ENCODE measurements around the gene GPR68.
"Not testable (repeated sequence)": the region's sequence is repeated elsewhere in the genome, so short reads cannot be mapped to it uniquely, and the experiment has no call there.

Gene GPR68

GRCh38 chr14:91272341-91273272 is 28.1 kb upstream of the GPR68 start:
- DNase-seq (ENCODE audit: low spot score) = no peak

DNA sequence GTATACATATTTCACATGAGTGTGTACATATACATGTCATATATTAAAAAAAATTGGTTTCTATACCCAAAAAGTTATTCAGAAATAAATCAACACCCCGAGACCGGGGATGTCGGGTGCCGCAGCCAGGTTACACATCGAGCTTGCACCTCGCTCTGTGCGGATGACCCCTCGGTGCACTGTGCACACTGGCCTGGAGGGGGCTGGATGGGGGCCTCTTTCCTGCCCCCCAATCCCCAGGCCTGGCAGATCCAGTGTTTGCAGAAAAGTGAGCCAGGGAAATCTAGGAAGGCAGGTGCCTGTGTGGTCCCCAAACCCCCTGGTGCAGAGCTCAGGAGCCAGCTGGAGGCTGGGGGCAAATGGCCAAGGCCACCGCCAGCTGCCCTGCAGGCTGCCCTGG is 27.1 kb upstream of the GPR68 start:
- no peak for DNase-seq (ENCODE audit: low spot score)

DNA sequence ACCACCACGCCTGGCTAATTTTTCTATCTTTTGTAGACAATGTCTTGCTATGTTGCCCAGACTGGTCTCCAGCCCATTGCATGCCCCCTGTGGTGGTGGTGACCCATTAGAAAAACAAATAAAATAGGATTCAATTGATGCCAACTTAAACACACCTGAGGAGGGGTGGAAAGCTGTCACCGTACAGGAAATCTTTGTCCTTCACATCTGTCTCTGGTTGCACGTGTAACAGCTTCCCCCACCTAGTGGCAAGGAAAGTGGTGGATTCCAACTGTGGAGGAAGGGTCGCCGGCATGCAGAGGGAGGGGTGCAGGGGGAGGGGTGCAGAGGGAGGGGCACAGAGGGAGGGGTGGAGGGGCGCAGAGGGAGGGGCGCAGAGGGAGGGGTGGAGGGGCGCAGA is 26.1 kb upstream of the GPR68 start:
- no peak for DNase-seq (ENCODE audit: low spot score)

DNA sequence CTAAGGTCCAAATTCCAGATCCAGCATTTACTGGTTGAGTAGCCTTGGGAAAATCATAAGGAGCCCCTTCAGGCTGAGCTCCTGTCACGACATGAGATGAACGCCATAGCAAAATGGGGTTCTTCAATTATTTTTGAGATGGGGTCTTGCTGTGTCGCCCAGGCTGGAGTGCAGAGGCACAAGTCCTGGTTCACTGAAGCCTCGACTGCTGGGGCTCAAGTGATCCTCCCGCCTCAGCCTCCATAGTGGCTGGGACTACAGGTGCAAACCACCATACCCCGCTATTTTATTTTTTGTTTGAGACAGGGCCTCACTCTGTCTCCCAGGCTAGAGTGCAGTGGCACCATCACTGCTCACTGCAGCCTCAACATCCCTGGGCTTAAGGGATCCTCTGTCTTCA is 25.7 kb upstream of the GPR68 start:
- DNase-seq (ENCODE audit: low spot score) = no peak

- DNase-seq (ENCODE audit: low spot score) = no peak
Measured at GRCh38 chr14:91269076-91269991, 24.8 kb upstream of the GPR68 start.

- DNase-seq (ENCODE audit: low spot score) = no peak
Measured at GRCh38 chr14:91267965-91268437, 23.5 kb upstream of the GPR68 start.

DNA sequence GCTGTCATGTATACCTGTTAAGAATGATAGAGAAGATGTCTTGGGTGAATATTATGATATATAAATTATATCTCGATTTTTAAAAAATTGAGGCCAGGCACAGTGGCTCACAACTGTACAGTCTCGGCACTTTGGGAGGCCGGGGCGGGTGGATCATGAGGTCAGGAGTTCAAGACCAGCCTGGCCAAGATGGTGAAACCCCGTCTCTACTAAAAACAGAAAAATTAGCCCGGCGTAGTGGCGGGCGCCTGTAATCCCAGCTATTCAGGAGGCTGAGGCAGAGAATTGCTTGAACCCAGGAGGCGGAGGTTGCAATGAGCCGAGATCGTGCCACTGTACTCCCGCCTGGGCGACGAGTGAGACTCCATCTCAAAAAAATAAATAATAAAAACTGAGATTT is 21.8 kb upstream of the GPR68 start:
- not testable (repeated sequence) for DNase-seq (ENCODE audit: low spot score)

GRCh38 chr14:91265404-91265803 is 20.9 kb upstream of the GPR68 start:
- DNase-seq (ENCODE audit: low spot score) = no peak

DNA sequence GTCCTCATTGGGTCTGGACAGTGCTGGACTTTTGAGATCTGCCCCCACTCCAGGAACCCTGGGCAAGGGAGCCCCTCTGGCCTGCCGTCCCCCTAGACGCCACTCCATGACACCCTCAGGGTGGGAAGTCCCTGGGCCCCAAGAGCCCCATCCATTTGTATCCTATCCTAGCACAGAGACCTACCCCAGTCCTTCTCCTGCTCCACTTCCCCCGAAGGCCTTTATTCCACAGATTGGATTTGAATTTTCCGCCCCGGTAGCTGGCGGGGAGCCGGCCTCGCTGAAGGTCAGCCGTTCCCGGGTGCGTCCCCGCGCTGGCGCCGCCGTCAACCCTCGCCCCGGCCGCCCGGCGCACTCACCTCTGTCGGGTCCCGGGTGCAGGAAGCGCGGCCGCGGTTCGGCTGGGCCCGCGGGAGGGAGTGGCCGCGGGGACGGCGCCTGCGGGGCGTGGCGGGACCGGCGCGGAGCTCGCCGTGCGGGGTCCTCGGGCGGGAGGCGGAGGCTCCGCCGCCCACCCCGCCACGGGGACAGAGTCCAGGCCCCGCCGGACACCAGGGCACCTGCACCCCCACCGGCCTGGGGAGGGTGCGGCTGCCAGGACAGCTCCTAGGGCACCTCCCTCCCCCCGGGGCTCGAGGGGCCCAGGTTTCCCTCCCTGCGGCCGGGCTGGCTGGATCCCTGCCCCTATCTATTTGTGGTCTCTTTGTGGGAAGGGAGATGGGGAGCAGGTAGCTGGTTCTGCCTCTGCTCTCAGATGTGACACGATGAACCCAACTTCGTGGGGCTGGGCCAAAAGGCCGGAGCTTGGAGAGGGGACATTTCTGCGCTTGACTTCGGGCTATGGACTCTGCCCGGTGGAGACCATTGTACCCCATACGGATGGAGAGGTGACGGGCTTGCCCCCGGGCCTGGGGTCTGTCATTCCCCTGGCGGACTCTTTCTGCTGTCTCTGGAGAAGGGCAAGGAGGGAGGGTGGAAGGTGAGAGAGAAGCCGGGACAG is 19.9 kb upstream of the GPR68 start:
- no peak for DNase-seq (ENCODE audit: low spot score)

GRCh38 chr14:91263329-91263728 is 18.8 kb upstream of the GPR68 start:
- DNase-seq (ENCODE audit: low spot score) = no peak

DNA sequence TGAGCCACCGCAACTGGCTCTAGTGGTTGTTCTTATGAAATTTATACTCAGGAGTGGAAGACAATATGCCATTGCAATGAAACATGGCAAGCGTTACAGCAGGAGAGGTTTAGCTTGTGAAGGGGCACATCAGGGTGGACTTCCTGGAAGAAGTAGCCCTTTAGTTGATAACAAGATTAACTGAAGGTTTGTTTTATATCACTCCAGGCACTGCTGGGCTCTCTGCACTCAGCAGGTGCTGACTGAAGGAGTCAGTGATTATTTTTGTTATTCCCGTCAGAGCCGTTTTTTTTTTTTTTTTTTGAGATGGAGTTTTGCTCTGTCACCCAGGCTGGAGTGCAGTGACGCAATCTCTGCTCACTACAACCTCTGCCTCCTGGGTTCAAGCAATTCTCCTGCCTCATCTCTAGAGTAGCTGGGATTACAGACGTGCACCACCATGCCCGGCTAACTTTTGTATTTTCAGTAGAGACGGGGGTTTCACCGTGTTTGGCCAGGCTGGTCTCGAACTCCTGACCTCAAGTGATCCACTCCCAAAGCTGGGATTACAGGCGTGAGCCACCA is 17.6 kb upstream of the GPR68 start:
- DNase-seq (ENCODE audit: low spot score) = no peak

- DNase-seq (ENCODE audit: low spot score) = peak; percentile 35
Measured at GRCh38 chr14:91261115-91261514, 16.6 kb upstream of the GPR68 start.

GRCh38 chr14:91258876-91259275 is 14.4 kb upstream of the GPR68 start:
- DNase-seq (ENCODE audit: low spot score) = no peak

- DNase-seq (ENCODE audit: low spot score) = no peak
Measured at GRCh38 chr14:91258011-91258618, 13.6 kb upstream of the GPR68 start.

DNA sequence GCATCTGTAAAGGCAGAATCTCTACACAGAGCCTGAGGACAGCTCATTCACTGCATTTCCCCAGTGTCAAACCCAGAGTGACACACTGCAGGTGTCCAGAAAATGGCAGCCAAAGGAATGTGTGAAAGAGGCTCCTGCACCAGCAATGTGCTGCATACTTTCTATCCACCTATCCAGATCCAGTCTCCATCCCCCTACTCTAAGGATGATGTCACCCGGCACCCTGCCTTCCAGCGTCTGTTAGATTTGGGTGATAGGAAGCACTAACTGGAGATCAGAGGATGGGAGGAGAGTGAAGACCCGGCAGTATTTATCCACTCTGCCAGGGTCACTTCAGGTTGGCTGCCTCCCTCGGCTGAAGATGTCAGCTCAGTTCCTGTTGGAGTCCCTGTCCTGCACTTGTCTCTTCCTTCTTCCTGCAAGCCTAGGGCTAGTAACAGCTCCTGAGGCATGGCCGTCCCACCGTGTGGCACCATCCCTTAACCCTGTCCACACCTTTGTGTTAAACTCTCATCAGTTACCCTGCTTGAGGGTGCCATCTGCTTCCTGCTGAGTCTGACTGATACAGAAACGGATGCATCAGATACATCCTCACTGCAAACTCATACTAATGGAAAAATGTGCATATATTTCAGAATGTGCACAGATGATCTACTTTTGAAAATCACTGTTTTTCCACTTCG is 13.0 kb upstream of the GPR68 start:
- DNase-seq (ENCODE audit: low spot score) = no peak

DNA sequence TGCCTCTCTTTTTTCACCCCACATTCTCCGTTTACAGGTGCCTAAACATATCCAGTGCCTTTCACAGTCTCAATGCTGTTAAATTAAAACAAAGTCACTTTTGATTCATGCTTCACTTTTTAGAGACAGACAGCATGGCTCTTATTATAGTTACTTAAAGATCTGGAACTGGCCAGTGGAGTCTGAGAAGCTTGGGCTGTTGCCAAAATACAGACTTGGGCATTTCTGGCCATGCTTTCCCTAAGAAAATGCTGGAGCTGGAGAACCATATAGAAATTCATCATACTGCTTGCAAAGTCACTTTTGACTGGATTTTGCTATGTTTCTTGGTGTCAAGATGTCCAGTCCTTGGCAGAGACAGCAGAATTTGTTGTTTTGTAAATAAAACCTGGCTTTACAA is 12.2 kb upstream of the GPR68 start:
- no peak for DNase-seq (ENCODE audit: low spot score)

DNA sequence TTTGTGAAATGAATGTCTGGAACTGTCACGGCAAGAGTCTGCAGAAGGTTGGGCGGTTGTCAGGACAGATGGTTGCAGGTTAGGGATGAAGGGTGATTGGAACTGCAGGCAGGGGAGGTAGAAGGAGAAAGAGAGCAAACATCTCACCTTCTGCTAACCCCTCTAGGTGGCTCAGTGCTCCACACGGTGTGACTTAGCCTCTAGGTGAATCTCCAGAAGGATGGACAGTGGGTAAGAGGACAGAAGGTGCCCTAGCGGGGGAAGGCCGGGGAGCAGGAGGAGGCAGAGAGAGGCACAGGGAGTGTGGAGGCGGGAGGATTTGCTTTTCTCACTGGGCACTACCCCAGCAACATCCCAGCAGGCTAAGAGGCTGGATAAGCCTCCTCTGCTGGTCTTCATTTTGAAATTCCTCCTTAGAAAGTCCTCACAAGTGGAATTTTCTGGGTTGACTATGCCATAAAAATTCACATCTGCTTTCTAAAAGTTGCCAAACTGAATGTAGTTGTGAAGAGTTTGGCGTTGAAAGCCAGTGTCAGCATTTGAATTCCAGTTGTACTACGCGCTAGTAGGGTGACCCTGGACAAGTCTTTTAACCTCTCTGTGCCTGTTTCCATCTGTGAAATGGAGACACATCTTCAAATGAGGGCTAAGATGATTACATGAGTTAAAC is 10.7 kb upstream of the GPR68 start:
- no peak for DNase-seq (ENCODE audit: low spot score)

GRCh38 chr14:91254461-91254860 is 10.0 kb upstream of the GPR68 start:
- peak; percentile 42 for DNase-seq (ENCODE audit: low spot score)

DNA sequence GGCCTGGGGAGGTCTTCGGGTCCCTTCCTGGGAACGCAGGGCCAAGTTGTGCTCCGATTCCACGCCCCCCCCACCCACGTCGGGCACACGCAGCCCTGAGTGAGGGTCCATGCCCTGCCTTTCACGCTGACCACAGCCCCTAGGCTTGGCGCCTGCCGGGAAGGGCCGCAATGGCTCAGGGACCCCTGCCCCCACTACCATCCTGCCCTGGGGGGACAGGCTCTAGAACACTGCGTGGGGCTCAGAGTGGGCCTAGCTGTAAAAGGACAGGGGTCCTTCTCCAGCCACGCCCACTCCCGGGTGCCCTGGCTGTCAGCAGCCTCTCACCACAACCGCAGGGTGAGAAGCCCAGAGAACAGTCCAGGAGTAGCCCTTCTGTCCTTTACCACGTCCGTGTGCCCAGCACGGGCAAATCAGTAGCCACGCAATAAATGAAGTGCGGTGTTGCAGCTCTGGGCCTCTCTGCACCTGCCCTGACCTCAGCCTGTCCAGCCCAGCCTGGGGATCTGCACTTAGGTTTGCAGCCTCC is 9.4 kb upstream of the GPR68 start:
- DNase-seq (ENCODE audit: low spot score) = no peak

Data from CD4-positive, alpha-beta T cell treated with Interleukin-6 at 100 ng/mL for 8 hours (primary cell).